Subcutaneous abdominal adipose tissue (tissue), 5 donors: Measurements from ENCODE around the gene KIFAP3.

ENCODE experiments used
- H3K27ac ChIP-seq: one replicate; pipeline ENCODE4 v1.7.0; 2013; ENCODE audit warnings: low read depth, mild to moderate bottlenecking, inconsistent platforms, low read length, moderate library complexity
- H3K27me3 ChIP-seq, 5 donors: one replicate each; pipeline ENCODE4 v1.7.0; 2013; ENCODE audit warnings: low read length in 5 of 5, inconsistent platforms in 1 of 5; ENCODE audit not compliant: control insufficient read depth in 5 of 5, insufficient read depth in 4 of 5
- H3K36me3 ChIP-seq, 5 donors: one replicate each; pipeline ENCODE4 v1.7.0; 2013; ENCODE audit warnings: low read length in 5 of 5; ENCODE audit not compliant: control insufficient read depth in 5 of 5, insufficient read depth in 5 of 5
- H3K4me1 ChIP-seq, 5 donors: one replicate each; pipeline ENCODE4 v1.7.0; 2013; ENCODE audit warnings: low read length in 5 of 5, mild to moderate bottlenecking in 3 of 5, moderate library complexity in 1 of 5; ENCODE audit not compliant: control insufficient read depth in 5 of 5, insufficient read depth in 5 of 5
- H3K4me3 ChIP-seq, 5 donors: one replicate each; pipeline ENCODE4 v1.7.0; 2013; ENCODE audit warnings: low read length in 5 of 5, low read depth in 1 of 5
- H3K9ac ChIP-seq, 5 donors: one replicate each; pipeline ENCODE4 v1.7.0; 2013; ENCODE audit warnings: low read length in 5 of 5, mild to moderate bottlenecking in 4 of 5, moderate library complexity in 3 of 5
- H3K9me3 ChIP-seq, 5 donors: one replicate each; pipeline ENCODE4 v1.7.0; 2013; ENCODE audit warnings: low read length in 5 of 5; ENCODE audit not compliant: control insufficient read depth in 5 of 5
- donor health status: healthy.
- donor health status: healthy.
- donor health status: healthy.
- donor health status: healthy.
- donor health status: healthy.

KIFAP3 gene

GRCh38 chr1:169958987-169959386, 115.5 kb downstream of the KIFAP3 start:
- no peaks in the 10 kb centered on the region for H3K27me3 ChIP-seq
- no peaks in the 10 kb centered on the region for H3K9me3 ChIP-seq
- H3K4me3 ChIP-seq = no peak overlapping the region
- H3K27ac ChIP-seq = no peak overlapping the region
- H3K36me3 ChIP-seq = peaks cover 0 to 5% (median 3%) of the 10 kb centered on the region in 5 donors
- no peaks in the 10 kb centered on the region for H3K4me1 ChIP-seq
- no peak overlapping the region for H3K9ac ChIP-seq

GRCh38 chr1:169957884-169958283, 116.6 kb downstream of the KIFAP3 start:
- no peak overlapping the region for H3K27ac ChIP-seq
- H3K9ac ChIP-seq = no peak overlapping the region
- no peaks in the 10 kb centered on the region for H3K27me3 ChIP-seq
- H3K4me1 ChIP-seq = no peaks in the 10 kb centered on the region
- peaks cover 2 to 4% (median 3%) of the 10 kb centered on the region in 5 donors for H3K36me3 ChIP-seq
- H3K9me3 ChIP-seq = no peaks in the 10 kb centered on the region
- no peak overlapping the region for H3K4me3 ChIP-seq

GRCh38 chr1:169951108-169951507, 123.4 kb downstream of the KIFAP3 start:
- no peaks in the 10 kb centered on the region for H3K4me1 ChIP-seq
- H3K9ac ChIP-seq = no peak overlapping the region
- H3K27me3 ChIP-seq = no peaks in the 10 kb centered on the region
- no peak overlapping the region for H3K27ac ChIP-seq
- no peaks in the 10 kb centered on the region for H3K9me3 ChIP-seq
- H3K36me3 ChIP-seq = peaks cover 0 to 7% (median 2%) of the 10 kb centered on the region in 5 donors
- H3K4me3 ChIP-seq = no peak overlapping the region

- Histone ChIP-seq H3K27me3 (no peaks in the 10 kb centered on the region), H3K36me3 (peaks cover 0 to 13% (median 7%) of the 10 kb centered on the region in 5 donors), H3K9ac (no peak overlapping the region), H3K27ac (no peak overlapping the region), H3K4me1 (no peaks in the 10 kb centered on the region), H3K9me3 (no peaks in the 10 kb centered on the region), H3K4me3 (no peak overlapping the region)
Observed at GRCh38 chr1:169949139-169949538, 125.4 kb downstream of the KIFAP3 start.

- H3K9ac ChIP-seq = no peak overlapping the region
- H3K4me3 ChIP-seq = no peak overlapping the region
- no peaks in the 10 kb centered on the region for H3K27me3 ChIP-seq
- H3K36me3 ChIP-seq = peaks cover 0 to 11% (median 7%) of the 10 kb centered on the region in 5 donors
- no peaks in the 10 kb centered on the region for H3K4me1 ChIP-seq
- no peaks in the 10 kb centered on the region for H3K9me3 ChIP-seq
- no peak overlapping the region for H3K27ac ChIP-seq
Observed at GRCh38 chr1:169946206-169946605, 128.3 kb downstream of the KIFAP3 start.

- Histone ChIP-seq H3K27me3 (no peaks in the 10 kb centered on the region), H3K4me1 (no peaks in the 10 kb centered on the region), H3K36me3 (peaks cover 0 to 11% (median 7%) of the 10 kb centered on the region in 5 donors), H3K4me3 (no peak overlapping the region), H3K9ac (no peak overlapping the region), H3K27ac (no peak overlapping the region), H3K9me3 (no peaks in the 10 kb centered on the region)
Observed at GRCh38 chr1:169945181-169945580, 129.3 kb downstream of the KIFAP3 start.

- H3K36me3 ChIP-seq = peaks cover 0 to 11% (median 7%) of the 10 kb centered on the region in 5 donors
- H3K9me3 ChIP-seq = no peaks in the 10 kb centered on the region
- H3K4me3 ChIP-seq = no peak overlapping the region
- H3K27ac ChIP-seq = no peak overlapping the region
- no peaks in the 10 kb centered on the region for H3K4me1 ChIP-seq
- H3K27me3 ChIP-seq = no peaks in the 10 kb centered on the region
- no peak overlapping the region for H3K9ac ChIP-seq
Observed at GRCh38 chr1:169944621-169945020, 129.9 kb downstream of the KIFAP3 start.

- no peaks in the 10 kb centered on the region for H3K9me3 ChIP-seq
- no peak overlapping the region for H3K4me3 ChIP-seq
- no peaks in the 10 kb centered on the region for H3K27me3 ChIP-seq
- H3K9ac ChIP-seq = no peak overlapping the region
- peaks cover 0 to 11% (median 7%) of the 10 kb centered on the region in 5 donors for H3K36me3 ChIP-seq
- H3K4me1 ChIP-seq = no peaks in the 10 kb centered on the region
- no peak overlapping the region for H3K27ac ChIP-seq
Observed at GRCh38 chr1:169943963-169944526, 130.4 kb downstream of the KIFAP3 start.

- no peak overlapping the region for H3K27ac ChIP-seq
Observed at GRCh38 chr1:169941982-169942830, 132.3 kb downstream of the KIFAP3 start.

GRCh38 chr1:169933984-169934725, 140.3 kb downstream of the KIFAP3 start:
- Histone ChIP-seq H3K4me3 (no peak overlapping the region), H3K4me1 (peaks cover 0 to 5% (median 0%) of the 10 kb centered on the region in 5 donors), H3K9me3 (no peaks in the 10 kb centered on the region), H3K9ac (no peak overlapping the region), H3K27me3 (no peaks in the 10 kb centered on the region), H3K36me3 (no peaks in the 10 kb centered on the region), H3K27ac (no peak overlapping the region)

More at GRCh38 chr1:169941982-169942830, 132.3 kb downstream of the KIFAP3 start:
- Histone ChIP-seq H3K4me3 (no peak overlapping the region), H3K9ac (no peak overlapping the region), H3K4me1 (no peaks in the 10 kb centered on the region), H3K9me3 (no peaks in the 10 kb centered on the region), H3K36me3 (peaks cover 0 to 11% (median 7%) of the 10 kb centered on the region in 5 donors), H3K27me3 (no peaks in the 10 kb centered on the region)
